IPS-20b (cell line): ENCODE results near the gene CEP89.
"Not testable (repeated sequence)": the region's sequence is repeated elsewhere in the genome, so short reads cannot be mapped to it uniquely, and the experiment has no call there.

ENCODE experiments used
- H3K27ac ChIP-seq: one replicate; pipeline ENCODE4 v1.5.1; 2013; ENCODE audit warnings: low read length
- H3K27me3 ChIP-seq: 2 replicates; pipeline ENCODE4 v1.6.1; 2013; ENCODE audit warnings: mild to moderate bottlenecking, low read length, inconsistent platforms; ENCODE audit not compliant: insufficient read depth
- H3K36me3 ChIP-seq: 2 replicates; pipeline ENCODE4 v1.6.1; 2013; ENCODE audit warnings: low read depth, mild to moderate bottlenecking, inconsistent platforms, low read length, moderate library complexity; ENCODE audit not compliant: insufficient read depth
- H3K4me1 ChIP-seq: 2 replicates; pipeline ENCODE4 v1.6.1; 2013; ENCODE audit warnings: mild to moderate bottlenecking, control low read depth, inconsistent platforms, low read length, moderate library complexity; ENCODE audit not compliant: insufficient read depth
- H3K4me3 ChIP-seq: 2 replicates; pipeline ENCODE4 v1.5.1; 2013; ENCODE audit warnings: mild to moderate bottlenecking, low read length, inconsistent platforms
- H3K9ac ChIP-seq: 2 replicates; pipeline ENCODE4 v1.6.1; 2013; ENCODE audit warnings: low read depth, mild to moderate bottlenecking, inconsistent platforms, low read length, moderate library complexity
- H3K9me3 ChIP-seq: 2 replicates; pipeline ENCODE4 v1.6.1; 2013; ENCODE audit warnings: mild to moderate bottlenecking, low read depth, low read length, inconsistent platforms; ENCODE audit not compliant: insufficient read depth

CEP89 gene

GRCh38 chr19:32857584-32857983 is 114.2 kb downstream of the CEP89 start:
- no peaks in the 10 kb centered on the region for H3K9me3 ChIP-seq

GRCh38 chr19:32856818-32857217 is 114.9 kb downstream of the CEP89 start:
- not testable (repeated sequence) for H3K9ac ChIP-seq, H3K27ac ChIP-seq, H3K27me3 ChIP-seq, H3K9me3 ChIP-seq, H3K36me3 ChIP-seq, H3K4me3 ChIP-seq, H3K4me1 ChIP-seq

More at GRCh38 chr19:32857584-32857983, 114.2 kb downstream of the CEP89 start:
- Histone ChIP-seq H3K9ac (no peak overlapping the region), H3K27ac (no peak overlapping the region), H3K36me3 (no peaks in the 10 kb centered on the region), H3K4me3 (no peak overlapping the region), H3K4me1 (no peaks in the 10 kb centered on the region), H3K27me3 (no peaks in the 10 kb centered on the region)

GRCh38 chr19:32852216-32852615 is 119.5 kb downstream of the CEP89 start:
- Histone ChIP-seq H3K9me3 (no peaks in the 10 kb centered on the region), H3K4me3 (no peak overlapping the region), H3K4me1 (no peaks in the 10 kb centered on the region)

GRCh38 chr19:32848035-32848434 is 123.7 kb downstream of the CEP89 start:
- H3K9me3 ChIP-seq, H3K4me1 ChIP-seq, H3K9ac ChIP-seq, H3K4me3 ChIP-seq, H3K27me3 ChIP-seq, H3K36me3 ChIP-seq, H3K27ac ChIP-seq: not testable (repeated sequence)

More at GRCh38 chr19:32852216-32852615, 119.5 kb downstream of the CEP89 start:
- Histone ChIP-seq H3K36me3 (no peaks in the 10 kb centered on the region), H3K27me3 (no peaks in the 10 kb centered on the region), H3K27ac (no peak overlapping the region), H3K9ac (no peak overlapping the region)

GRCh38 chr19:32843716-32844245 is 128.0 kb downstream of the CEP89 start:
- Histone ChIP-seq H3K27ac (no peak overlapping the region), H3K4me3 (no peak overlapping the region), H3K27me3 (no peaks in the 10 kb centered on the region), H3K36me3 (no peaks in the 10 kb centered on the region), H3K9me3 (no peaks in the 10 kb centered on the region; the same call in none of the 2 replicates), H3K4me1 (no peaks in the 10 kb centered on the region), H3K9ac (no peak overlapping the region)

GRCh38 chr19:32842061-32842460 is 129.7 kb downstream of the CEP89 start:
- no peaks in the 10 kb centered on the region for H3K4me1 ChIP-seq
- H3K27ac ChIP-seq, result no peak overlapping the region
- no peak overlapping the region for H3K4me3 ChIP-seq
- no peak overlapping the region for H3K9ac ChIP-seq
- no peaks in the 10 kb centered on the region for H3K36me3 ChIP-seq
- no peaks in the 10 kb centered on the region for H3K27me3 ChIP-seq
- H3K9me3 ChIP-seq, result no peaks in the 10 kb centered on the region; the same call in none of the 2 replicates

GRCh38 chr19:32837531-32837930 is 134.2 kb downstream of the CEP89 start:
- Histone ChIP-seq H3K27me3 (no peaks in the 10 kb centered on the region), H3K9ac (no peak overlapping the region), H3K4me1 (no peaks in the 10 kb centered on the region), H3K9me3 (no peaks in the 10 kb centered on the region; the same call in 1 of the 2 replicates), H3K27ac (no peak overlapping the region), H3K4me3 (no peak overlapping the region), H3K36me3 (no peaks in the 10 kb centered on the region)

- not testable (repeated sequence) for H3K27me3 ChIP-seq, H3K9me3 ChIP-seq, H3K27ac ChIP-seq, H3K36me3 ChIP-seq, H3K4me3 ChIP-seq, H3K4me1 ChIP-seq, H3K9ac ChIP-seq
Observed at GRCh38 chr19:32833388-32833787, 138.4 kb downstream of the CEP89 start.

GRCh38 chr19:32832825-32833224 is 138.9 kb downstream of the CEP89 start:
- H3K27ac ChIP-seq, H3K9ac ChIP-seq, H3K27me3 ChIP-seq, H3K4me1 ChIP-seq, H3K9me3 ChIP-seq, H3K36me3 ChIP-seq, H3K4me3 ChIP-seq: not testable (repeated sequence)

GRCh38 chr19:32832094-32832493 is 139.7 kb downstream of the CEP89 start:
- not testable (repeated sequence) for H3K9ac ChIP-seq, H3K27me3 ChIP-seq, H3K36me3 ChIP-seq, H3K4me3 ChIP-seq, H3K4me1 ChIP-seq, H3K27ac ChIP-seq, H3K9me3 ChIP-seq

- H3K9me3 ChIP-seq, result no peaks in the 10 kb centered on the region
- no peak overlapping the region for H3K9ac ChIP-seq
- H3K27ac ChIP-seq, result no peak overlapping the region
- H3K36me3 ChIP-seq, result no peaks in the 10 kb centered on the region
- peaks cover 6% of the 10 kb centered on the region; the same call in 1 of the 2 replicates for H3K4me1 ChIP-seq
- H3K27me3 ChIP-seq, result no peaks in the 10 kb centered on the region
- no peak overlapping the region for H3K4me3 ChIP-seq
Observed at GRCh38 chr19:32831611-32832010, 140.1 kb downstream of the CEP89 start.

- Histone ChIP-seq H3K36me3 (no peaks in the 10 kb centered on the region), H3K4me3 (no peak overlapping the region), H3K4me1 (peaks cover 6% of the 10 kb centered on the region; the same call in 1 of the 2 replicates), H3K9ac (no peak overlapping the region), H3K27me3 (no peaks in the 10 kb centered on the region), H3K9me3 (no peaks in the 10 kb centered on the region), H3K27ac (no peak overlapping the region)
Observed at GRCh38 chr19:32830231-32831014, 141.3 kb downstream of the CEP89 start.
